Liver (tissue), 9 donors: ENCODE measurements around the gene CYP4F22. TPM values are rescaled to one million over a fixed set of nuclear protein-coding genes. Genes with fewer than 3 reads are reported as not detected.

ENCODE experiments used
- DNase-seq: peaks from one replicate; pipeline ENCODE4 v3.0.0-alpha.2; 2017; ENCODE audit warnings: low spot score
- H3K27ac ChIP-seq, 2 donors: one replicate each; pipeline ENCODE4 v1.7.0; 2013; ENCODE audit warnings: inconsistent platforms in 2 of 2, low read length in 2 of 2, control low read depth in 1 of 2, low read depth in 1 of 2, mild to moderate bottlenecking in 1 of 2
- H3K27me3 ChIP-seq, 4 donors: one replicate each; pipeline versions ENCODE4 v1.6.1 to v1.7.0; 2013; ENCODE audit warnings: low read length in 3 of 4, inconsistent platforms in 1 of 4, mild to moderate bottlenecking in 1 of 4, moderate library complexity in 1 of 4; ENCODE audit not compliant: control insufficient read depth in 4 of 4, insufficient read depth in 4 of 4
- H3K36me3 ChIP-seq, 4 donors: one replicate each; pipeline versions ENCODE4 v1.6.1 to v1.7.0; 2013; ENCODE audit warnings: low read length in 3 of 4, mild to moderate bottlenecking in 3 of 4, low read depth in 1 of 4, moderate library complexity in 1 of 4; ENCODE audit not compliant: control insufficient read depth in 4 of 4, insufficient read depth in 3 of 4
- H3K4me1 ChIP-seq, 4 donors: one replicate each; pipeline versions ENCODE4 v1.6.1 to v1.7.0; 2013; ENCODE audit warnings: low read length in 3 of 4, mild to moderate bottlenecking in 3 of 4, moderate library complexity in 1 of 4; ENCODE audit not compliant: control insufficient read depth in 4 of 4, insufficient read depth in 4 of 4
- H3K4me3 ChIP-seq, 3 donors: one replicate each; pipeline versions ENCODE4 v1.6.1 to v1.7.0; 2013; ENCODE audit warnings: low read length in 3 of 3, control low read depth in 1 of 3, low read depth in 1 of 3, mild to moderate bottlenecking in 1 of 3
- H3K9ac ChIP-seq, 2 donors: one replicate each; pipeline ENCODE4 v1.7.0; 2013; ENCODE audit warnings: low read length in 2 of 2, mild to moderate bottlenecking in 2 of 2, moderate library complexity in 2 of 2, control low read depth in 1 of 2, low read depth in 1 of 2
- H3K9me3 ChIP-seq, 4 donors: one replicate each; pipeline versions ENCODE4 v1.6.1 to v1.7.0; 2013; ENCODE audit warnings: low read length in 3 of 4; ENCODE audit not compliant: control insufficient read depth in 4 of 4
- EGR1 ChIP-seq, 2 donors: IDR thresholded peaks; 2 replicates each; pipeline ENCODE4 v1.6.1; 2016 to 2018; ENCODE audit warnings: antibody characterized with exemption in 2 of 2, low read depth in 2 of 2
- FOXA1 ChIP-seq: IDR thresholded peaks from 2 replicates; pipeline ENCODE4 v1.6.1; 2016; ENCODE audit warnings: antibody characterized with exemption
- FOXA2 ChIP-seq: IDR thresholded peaks from 2 replicates; pipeline ENCODE4 v1.6.1; 2016; ENCODE audit warnings: antibody characterized with exemption
- GABPA ChIP-seq, 2 donors: IDR thresholded peaks in 1 of 2; conservative IDR thresholded peaks in 1 of 2; 2 replicates each; pipeline ENCODE4 v1.6.1; 2016; ENCODE audit warnings: antibody characterized with exemption in 2 of 2, mild to moderate bottlenecking in 1 of 2, moderate library complexity in 1 of 2
- HNF4A ChIP-seq, 2 donors: conservative IDR thresholded peaks; 2 replicates each; pipeline ENCODE4 v1.6.1; 2016; ENCODE audit warnings: antibody characterized with exemption in 2 of 2, mild to moderate bottlenecking in 2 of 2
- HNF4G ChIP-seq: IDR thresholded peaks from 2 replicates; pipeline ENCODE4 v1.6.1; 2016; ENCODE audit warnings: antibody characterized with exemption
- JUND ChIP-seq, 2 donors: IDR thresholded peaks; 2 replicates each; pipeline ENCODE4 v1.6.1; 2016; ENCODE audit warnings: antibody characterized with exemption in 2 of 2
- NR2F2 ChIP-seq: IDR thresholded peaks from 2 replicates; pipeline ENCODE4 v1.6.1; 2016; ENCODE audit warnings: antibody characterized with exemption
- RAD21 ChIP-seq, 2 donors: IDR thresholded peaks; 2 replicates each; pipeline ENCODE4 v1.6.1; 2016; ENCODE audit warnings: antibody characterized with exemption in 2 of 2, mild to moderate bottlenecking in 2 of 2
- RXRA ChIP-seq, 2 donors: IDR thresholded peaks; 2 replicates each; pipeline ENCODE4 v1.6.1; 2017 to 2018; ENCODE audit warnings: antibody characterized with exemption in 2 of 2, mild to moderate bottlenecking in 1 of 2
- SP1 ChIP-seq: IDR thresholded peaks from 2 replicates; pipeline ENCODE4 v1.6.1; 2018; ENCODE audit warnings: antibody characterized with exemption, mild to moderate bottlenecking
- TAF1 ChIP-seq: conservative IDR thresholded peaks from 2 replicates; pipeline ENCODE4 v1.6.1; 2016; ENCODE audit warnings: antibody characterized with exemption, mild to moderate bottlenecking
- YY1 ChIP-seq: IDR thresholded peaks from 2 replicates; pipeline ENCODE4 v1.6.1; 2016; ENCODE audit warnings: antibody characterized with exemption, mild to moderate bottlenecking
- ZBTB33 ChIP-seq: IDR thresholded peaks from 2 replicates; pipeline ENCODE4 v1.6.1; 2016; ENCODE audit warnings: antibody characterized with exemption
- WGBS: extraction: QIAGEN DNeasy Blood & Tissue Kit; methylation state at CpG from one replicate; pipeline ENCODE4 v1.1.7; 2013; 5-methylcytosine and 5-hydroxymethylcytosine counted together
- polyA plus RNA-seq, 2 donors: library from polyadenylated mRNA; stranded (reverse) in 1 of 2; unstranded in 1 of 2; fragments of 200-250 nt in 1 of 2; fragments of >200 nt in 1 of 2; fragmentation: Nextera tagmentation in 1 of 2; extraction: Ambion mirVana in 1 of 2; gene quantifications; one replicate each; pipeline versions ENCODE4 v1.2.1 to v1.2.3, GENCODE V29; 2013 to 2015
- total RNA-seq, 2 donors: library from RNA; depleted of rRNA; stranded (reverse); fragments of >200 nt; gene quantifications; one replicate each; pipeline ENCODE4 v1.2.3, GENCODE V29; 2014
- TF ChIP-seq, protein P1 (sequence below): IDR thresholded peaks from 2 replicates; pipeline ENCODE4 v1.6.1; 2016; ENCODE audit warnings: antibody characterized with exemption
- TF ChIP-seq, protein P2 (sequence below): IDR thresholded peaks from 2 replicates; pipeline ENCODE4 v1.6.1; 2016; ENCODE audit warnings: antibody characterized with exemption
- TF ChIP-seq, protein P3 (sequence below): IDR thresholded peaks from 2 replicates; pipeline ENCODE4 v1.6.1; 2016; ENCODE audit warnings: antibody characterized with exemption, mild to moderate bottlenecking
- donor health status: healthy.
- donor health status: healthy.
- donor health status: healthy.
- donor health status: healthy.
- donor health status: healthy.

The CYP4F22 gene
- total and polyA plus RNA-seq, 4 donors = 0.42 to 3.9 (median 1.9) TPM

GRCh38 chr19:15564534-15565168 is 56.3 kb downstream of the CYP4F22 start:
- H3K9me3 ChIP-seq = no peaks in the 10 kb centered on the region
- H3K27me3 ChIP-seq = peaks cover 0 to 2% (median 0%) of the 10 kb centered on the region in 4 donors
- 83% methylated on average over 7 of the region's 7 CpGs for WGBS
- no peak overlapping the region for H3K27ac ChIP-seq
- H3K4me3 ChIP-seq = no peak overlapping the region
- DNase-seq = no peak
- H3K36me3 ChIP-seq = no peaks in the 10 kb centered on the region
- H3K9ac ChIP-seq = no peak overlapping the region
- TF ChIP-seq TAF1 (no peak), RAD21 (IDR thresholded peaks at IDR 0.05) (no peak)
- peaks cover 0 to 3% (median 1%) of the 10 kb centered on the region in 4 donors for H3K4me1 ChIP-seq

DNA sequence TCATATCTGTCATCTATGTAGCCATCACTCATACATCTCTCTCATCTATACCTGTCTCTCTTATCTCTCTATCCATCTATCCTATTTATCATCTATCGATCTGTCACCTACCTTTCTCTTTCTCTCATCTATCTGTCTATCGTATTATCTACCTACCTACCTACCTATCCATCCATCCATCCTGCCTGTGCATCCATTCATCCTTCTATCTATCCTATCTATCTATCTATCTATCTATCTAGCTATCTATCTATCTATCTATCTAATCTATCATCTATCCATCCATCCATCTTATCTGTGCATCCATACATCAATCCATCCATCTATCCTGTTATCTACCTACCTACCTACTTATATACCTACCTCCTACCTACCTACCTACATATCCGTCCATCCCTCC is 62.1 kb downstream of the CYP4F22 start:
- Histone ChIP-seq H3K9me3 (no peaks in the 10 kb centered on the region), H3K4me3 (no peak overlapping the region), H3K9ac (no peak overlapping the region), H3K27me3 (peaks cover 0 to 2% (median 0%) of the 10 kb centered on the region in 4 donors), H3K4me1 (no peaks in the 10 kb centered on the region), H3K36me3 (no peaks in the 10 kb centered on the region), H3K27ac (no peak overlapping the region)
- TF ChIP-seq NR2F2 (no peak), JUND (IDR thresholded peaks at IDR 0.05) (no peak), GABPA (IDR thresholded peaks at IDR 0.05 in 1 of 2, conservative IDR thresholded peaks at IDR 0.05 in 1 of 2) (no peak), TAF1 (no peak), FOXA1 (no peak), RXRA (IDR thresholded peaks at IDR 0.05) (no peak), YY1 (no peak), ZBTB33 (no peak)
- TF ChIP-seq, protein P1, sequence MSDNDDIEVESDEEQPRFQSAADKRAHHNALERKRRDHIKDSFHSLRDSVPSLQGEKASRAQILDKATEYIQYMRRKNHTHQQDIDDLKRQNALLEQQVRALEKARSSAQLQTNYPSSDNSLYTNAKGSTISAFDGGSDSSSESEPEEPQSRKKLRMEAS = no peak
- TF ChIP-seq, protein P2, sequence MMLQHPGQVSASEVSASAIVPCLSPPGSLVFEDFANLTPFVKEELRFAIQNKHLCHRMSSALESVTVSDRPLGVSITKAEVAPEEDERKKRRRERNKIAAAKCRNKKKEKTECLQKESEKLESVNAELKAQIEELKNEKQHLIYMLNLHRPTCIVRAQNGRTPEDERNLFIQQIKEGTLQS = no peak
- WGBS = 78% methylated on average over 3 of the region's 3 CpGs
- DNase-seq = no peak

DNA sequence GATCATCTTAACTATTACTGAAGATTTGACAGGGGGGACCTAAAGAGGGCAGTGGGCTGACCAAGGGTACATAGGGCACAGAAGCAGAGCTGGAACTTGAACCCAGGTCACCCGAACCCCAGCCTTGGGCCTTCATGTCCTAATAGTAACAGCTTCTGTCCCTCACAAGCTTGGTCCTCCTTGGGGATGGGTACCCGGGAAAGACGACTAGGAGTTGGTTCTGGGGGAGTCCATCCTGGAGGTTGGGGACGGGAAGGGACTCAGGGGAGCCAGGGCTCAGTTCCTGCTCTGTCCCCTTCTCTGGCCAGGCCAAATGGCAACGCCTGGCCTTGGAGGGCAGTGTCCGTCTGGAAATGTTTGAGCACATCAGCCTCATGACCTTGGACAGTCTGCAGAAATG is 67.1 kb downstream of the CYP4F22 start:
- H3K27me3 ChIP-seq = no peaks in the 10 kb centered on the region
- H3K36me3 ChIP-seq = no peaks in the 10 kb centered on the region
- no peaks in the 10 kb centered on the region for H3K9me3 ChIP-seq
- 64% methylated on average over 6 of the region's 6 CpGs for WGBS
- no peaks in the 10 kb centered on the region for H3K4me1 ChIP-seq
- no peak overlapping the region for H3K27ac ChIP-seq
- TF ChIP-seq FOXA2 (no peak), HNF4G (no peak), HNF4A (conservative IDR thresholded peaks at IDR 0.05) (no peak), RXRA (IDR thresholded peaks at IDR 0.05) (no peak), RAD21 (IDR thresholded peaks at IDR 0.05) (no peak), YY1 (no peak), EGR1 (IDR thresholded peaks at IDR 0.05; ENCODE audit: low read depth in 2 of 2) (no peak), NR2F2 (no peak), ZBTB33 (no peak), SP1 (no peak), GABPA (IDR thresholded peaks at IDR 0.05 in 1 of 2, conservative IDR thresholded peaks at IDR 0.05 in 1 of 2) (no peak), JUND (IDR thresholded peaks at IDR 0.05) (no peak), TAF1 (no peak)
- TF ChIP-seq, protein P2 = no peak
- TF ChIP-seq, protein P3, sequence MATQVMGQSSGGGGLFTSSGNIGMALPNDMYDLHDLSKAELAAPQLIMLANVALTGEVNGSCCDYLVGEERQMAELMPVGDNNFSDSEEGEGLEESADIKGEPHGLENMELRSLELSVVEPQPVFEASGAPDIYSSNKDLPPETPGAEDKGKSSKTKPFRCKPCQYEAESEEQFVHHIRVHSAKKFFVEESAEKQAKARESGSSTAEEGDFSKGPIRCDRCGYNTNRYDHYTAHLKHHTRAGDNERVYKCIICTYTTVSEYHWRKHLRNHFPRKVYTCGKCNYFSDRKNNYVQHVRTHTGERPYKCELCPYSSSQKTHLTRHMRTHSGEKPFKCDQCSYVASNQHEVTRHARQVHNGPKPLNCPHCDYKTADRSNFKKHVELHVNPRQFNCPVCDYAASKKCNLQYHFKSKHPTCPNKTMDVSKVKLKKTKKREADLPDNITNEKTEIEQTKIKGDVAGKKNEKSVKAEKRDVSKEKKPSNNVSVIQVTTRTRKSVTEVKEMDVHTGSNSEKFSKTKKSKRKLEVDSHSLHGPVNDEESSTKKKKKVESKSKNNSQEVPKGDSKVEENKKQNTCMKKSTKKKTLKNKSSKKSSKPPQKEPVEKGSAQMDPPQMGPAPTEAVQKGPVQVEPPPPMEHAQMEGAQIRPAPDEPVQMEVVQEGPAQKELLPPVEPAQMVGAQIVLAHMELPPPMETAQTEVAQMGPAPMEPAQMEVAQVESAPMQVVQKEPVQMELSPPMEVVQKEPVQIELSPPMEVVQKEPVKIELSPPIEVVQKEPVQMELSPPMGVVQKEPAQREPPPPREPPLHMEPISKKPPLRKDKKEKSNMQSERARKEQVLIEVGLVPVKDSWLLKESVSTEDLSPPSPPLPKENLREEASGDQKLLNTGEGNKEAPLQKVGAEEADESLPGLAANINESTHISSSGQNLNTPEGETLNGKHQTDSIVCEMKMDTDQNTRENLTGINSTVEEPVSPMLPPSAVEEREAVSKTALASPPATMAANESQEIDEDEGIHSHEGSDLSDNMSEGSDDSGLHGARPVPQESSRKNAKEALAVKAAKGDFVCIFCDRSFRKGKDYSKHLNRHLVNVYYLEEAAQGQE = no peak
- TF ChIP-seq, protein P1 = no peak
- DNase-seq = no peak
- H3K4me3 ChIP-seq = no peak overlapping the region
- no peak overlapping the region for H3K9ac ChIP-seq
